ENCODE data around the gene PSENEN. TPM values are rescaled to one million over a fixed set of nuclear protein-coding genes. Genes with fewer than 3 reads are reported as not detected.

Gene PSENEN
- total and polyA plus RNA-seq, 2 donors from 2014 or later: 84.0 to 185 TPM

GRCh38 chr19:35704218-35704617, 41.2 kb upstream of the PSENEN start, which contains the start of gene ZBTB32:
TSS of gene ZBTB32 (plus strand) at chr19:35704558. CDS start at chr19:35714627, 10,069 bp downstream.
- H3K36me3 ChIP-seq (ENCODE audit: control insufficient read depth in 2 of 3, insufficient read depth in 3 of 3, low read length in 3 of 3): no peaks in the 10 kb centered on the region
- no peak within 1 kb of the TSS for H3K27ac ChIP-seq (ENCODE audit: low read depth in 2 of 2, low read length in 2 of 2)
- FAIRE-seq (no peak), DNase-seq (peak; percentile 69 to 76 (median 70))
- TF ChIP-seq CTCF (IDR thresholded peaks at IDR 0.05; ENCODE audit: borderline replicate concordance, extremely low read depth, insufficient read depth): no peak
- no peak within 1 kb of the TSS for H3K9ac ChIP-seq (ENCODE audit: low read length in 3 of 3)
- intact Hi-C loops (cut with DNase I): no loop called here
- no peaks in the 10 kb centered on the region for H3K27me3 ChIP-seq (ENCODE audit: control insufficient read depth, insufficient read depth, low read length)
- H3K4me1 ChIP-seq (ENCODE audit: control insufficient read depth in 2 of 3, insufficient read depth in 2 of 3, low read depth in 1 of 3, low read length in 3 of 3): peaks cover 0 to 8% (median 0%) of the 10 kb centered on the region in 3 donors
- no peaks in the 10 kb centered on the region for H3K9me3 ChIP-seq (ENCODE audit: control insufficient read depth in 2 of 3, insufficient read depth in 1 of 3, low read length in 3 of 3)
- H3K4me3 ChIP-seq (ENCODE audit: low read length in 3 of 3): no peak within 1 kb of the TSS

GRCh38 chr19:35708391-35708790, 37.1 kb upstream of the PSENEN start:
- no peaks in the 10 kb centered on the region for H3K4me1 ChIP-seq (ENCODE audit: control insufficient read depth in 2 of 3, insufficient read depth in 2 of 3, low read depth in 1 of 3, low read length in 3 of 3)
- no peak for TF ChIP-seq CTCF (IDR thresholded peaks at IDR 0.05; ENCODE audit: borderline replicate concordance, extremely low read depth, insufficient read depth)
- intact Hi-C loops (cut with DNase I): no loop called here
- H3K9ac ChIP-seq (ENCODE audit: low read length in 3 of 3): no peak overlapping the region
- no peaks in the 10 kb centered on the region for H3K27me3 ChIP-seq (ENCODE audit: control insufficient read depth, insufficient read depth, low read length)
- H3K27ac ChIP-seq (ENCODE audit: low read depth in 2 of 2, low read length in 2 of 2): no peak overlapping the region
- no peak for FAIRE-seq
- no peaks in the 10 kb centered on the region for H3K9me3 ChIP-seq (ENCODE audit: control insufficient read depth in 2 of 3, insufficient read depth in 1 of 3, low read length in 3 of 3)
- H3K36me3 ChIP-seq (ENCODE audit: control insufficient read depth in 2 of 3, insufficient read depth in 3 of 3, low read length in 3 of 3): no peaks in the 10 kb centered on the region
- peak in 1 of 5 donors; percentile 25 for DNase-seq
- H3K4me3 ChIP-seq (ENCODE audit: low read length in 3 of 3): no peak overlapping the region

GRCh38 chr19:35710784-35711723, 34.4 kb upstream of the PSENEN start:
- Histone ChIP-seq H3K9ac (ENCODE audit: low read length in 3 of 3) (no peak overlapping the region), H3K36me3 (ENCODE audit: control insufficient read depth in 2 of 3, insufficient read depth in 3 of 3, low read length in 3 of 3) (no peaks in the 10 kb centered on the region), H3K27ac (ENCODE audit: low read depth in 2 of 2, low read length in 2 of 2) (no peak overlapping the region), H3K9me3 (ENCODE audit: control insufficient read depth in 2 of 3, insufficient read depth in 1 of 3, low read length in 3 of 3) (no peaks in the 10 kb centered on the region), H3K4me1 (ENCODE audit: control insufficient read depth in 2 of 3, insufficient read depth in 2 of 3, low read depth in 1 of 3, low read length in 3 of 3) (peaks cover 0 to 5% (median 0%) of the 10 kb centered on the region in 3 donors), H3K27me3 (ENCODE audit: control insufficient read depth, insufficient read depth, low read length) (no peaks in the 10 kb centered on the region), H3K4me3 (ENCODE audit: low read length in 3 of 3) (no peak overlapping the region)
- DNase-seq (no peak), FAIRE-seq (no peak)
- intact Hi-C loops (cut with DNase I): no loop called here
- TF ChIP-seq CTCF (IDR thresholded peaks at IDR 0.05; ENCODE audit: borderline replicate concordance, extremely low read depth, insufficient read depth): no peak
